Measurements from ENCODE around the gene NAPA.

GRCh38 chr19:47473336-47473735 is 41.5 kb downstream of the NAPA start:
- no peak for TF ChIP-seq GATA3 (IDR thresholded peaks at IDR 0.05; ENCODE audit: low read depth, low read length)
- TF ChIP-seq GATA2 (IDR thresholded peaks at IDR 0.05; ENCODE audit: low read depth, low read length), result no peak
